Endodermal cell (in vitro differentiated cells): ENCODE measurements around the gene NLE1. TPM values are rescaled to one million over a fixed set of nuclear protein-coding genes. Genes with fewer than 3 reads are reported as not detected.

ENCODE experiments used
- DNase-seq: peaks from one replicate; pipeline ENCODE4 v3.0.0-alpha.2; 2017
- H3K27ac ChIP-seq: 2 replicates; pipeline ENCODE4 v1.5.1; 2013; ENCODE audit warnings: mild to moderate bottlenecking, low read depth, low read length, moderate library complexity
- H3K27me3 ChIP-seq: 2 replicates; pipeline ENCODE4 v1.6.1; 2013; ENCODE audit warnings: mild to moderate bottlenecking, low read length, moderate library complexity; ENCODE audit not compliant: insufficient read depth, control insufficient read depth, poor library complexity, severe bottlenecking
- H3K36me3 ChIP-seq: 2 replicates; pipeline ENCODE4 v1.7.0; 2013; ENCODE audit warnings: mild to moderate bottlenecking, low read length, moderate library complexity; ENCODE audit not compliant: control insufficient read depth, insufficient read depth
- H3K4me1 ChIP-seq: one replicate; pipeline ENCODE4 v1.7.0; 2013; ENCODE audit warnings: low read length; ENCODE audit not compliant: control insufficient read depth, insufficient read depth
- H3K4me3 ChIP-seq: 2 replicates; pipeline ENCODE4 v1.5.1; 2013; ENCODE audit warnings: mild to moderate bottlenecking, low read length, moderate library complexity
- H3K9ac ChIP-seq: 2 replicates; pipeline ENCODE4 v1.6.1; 2013; ENCODE audit warnings: mild to moderate bottlenecking, low read length, moderate library complexity; ENCODE audit not compliant: poor library complexity, severe bottlenecking; ENCODE audit errors: extremely low read depth
- H3K9me3 ChIP-seq: 2 replicates; pipeline ENCODE4 v1.6.1; 2013; ENCODE audit warnings: mild to moderate bottlenecking, low read length, moderate library complexity; ENCODE audit not compliant: control insufficient read depth
- H3K27ac Mint-ChIP-seq: 2 replicates; pipeline ENCODE4 v1.8.0; 2020; ENCODE audit warnings: mixed read lengths
- H3K27me3 Mint-ChIP-seq: 2 replicates; pipeline ENCODE4 v1.8.0; 2021; ENCODE audit warnings: mild to moderate bottlenecking, mixed read lengths; ENCODE audit not compliant: insufficient read depth
- H3K36me3 Mint-ChIP-seq: 2 replicates; pipeline ENCODE4 v1.8.0; 2020; ENCODE audit warnings: low read depth, mixed read lengths
- H3K4me1 Mint-ChIP-seq: 2 replicates; pipeline ENCODE4 v1.8.0; 2020; ENCODE audit warnings: mixed read lengths
- H3K4me3 Mint-ChIP-seq: 2 replicates; pipeline ENCODE4 v1.8.0; 2020; ENCODE audit warnings: mild to moderate bottlenecking, moderate library complexity, mixed read lengths
- H3K9me3 Mint-ChIP-seq: 2 replicates; pipeline ENCODE4 v1.8.0; 2020; ENCODE audit warnings: mild to moderate bottlenecking, mixed read lengths
- WGBS, 2 experiments: methylation state at CpG; one replicate each; pipeline versions ENCODE4 v1.1.5 to v1.1.7; 2013; ENCODE audit warnings: missing lambda C conversion rate in 2 of 2, mixed read lengths in 1 of 2; ENCODE audit not compliant: insufficient coverage in 1 of 2, insufficient read length in 1 of 2; 5-methylcytosine and 5-hydroxymethylcytosine counted together
- total RNA-seq, 2 donors: library from RNA; stranded (reverse); fragmentation: NEBNext Ultra II Directional in 1 of 2; extraction: Animal tissue kit (Norgen Biotek cat#: 25700) in 1 of 2; gene quantifications; 2 replicates in 1 of 2; 3 replicates in 1 of 2; pipeline ENCODE4 v1.2.1, GENCODE V29; 2021
- TF ChIP-seq, protein P1 (sequence below): fragments of 200-600 bp; sonication (generic); conservative IDR thresholded peaks from 2 replicates; pipeline ENCODE4 v1.5.0; 2021; ENCODE audit warnings: antibody characterized with exemption, mild to moderate bottlenecking

Gene NLE1
- total RNA-seq, 2 donors from 2014 or later = 20.7 to 26.9 TPM

DNA sequence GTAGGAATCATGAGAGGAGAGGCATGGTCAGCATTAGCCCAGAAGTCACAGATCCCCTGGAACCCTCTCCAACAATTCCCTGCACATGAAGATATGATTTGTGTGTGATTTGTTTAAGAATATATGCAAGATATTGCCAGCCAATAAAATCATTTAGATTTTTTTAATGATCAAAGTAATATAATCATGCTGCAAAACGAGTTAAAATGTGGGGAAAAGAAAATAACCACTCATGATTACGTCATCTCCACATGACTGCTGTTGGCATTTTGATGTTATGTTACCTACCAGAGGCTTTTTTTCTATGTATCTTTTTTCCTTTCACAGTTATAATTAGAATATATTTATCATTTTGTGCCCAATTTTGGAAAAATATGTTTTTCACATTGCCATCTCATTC lies 29.7 kb upstream of the NLE1 start:
- H3K9me3 Mint-ChIP-seq = no peaks in the 10 kb centered on the region
- WGBS, 2 experiments = 100% methylated on average over 2 of the region's 2 CpGs; no CpG with 5 or more reads in 1 of the 2 experiments
- no peak overlapping the region for H3K4me3 Mint-ChIP-seq
- Histone ChIP-seq H3K9me3 (no peaks in the 10 kb centered on the region), H3K36me3 (no peaks in the 10 kb centered on the region), H3K27me3 (no peaks in the 10 kb centered on the region), H3K9ac (no peak overlapping the region), H3K27ac (no peak overlapping the region), H3K4me1 (no peaks in the 10 kb centered on the region), H3K4me3 (no peak overlapping the region)
- TF ChIP-seq, protein P1, sequence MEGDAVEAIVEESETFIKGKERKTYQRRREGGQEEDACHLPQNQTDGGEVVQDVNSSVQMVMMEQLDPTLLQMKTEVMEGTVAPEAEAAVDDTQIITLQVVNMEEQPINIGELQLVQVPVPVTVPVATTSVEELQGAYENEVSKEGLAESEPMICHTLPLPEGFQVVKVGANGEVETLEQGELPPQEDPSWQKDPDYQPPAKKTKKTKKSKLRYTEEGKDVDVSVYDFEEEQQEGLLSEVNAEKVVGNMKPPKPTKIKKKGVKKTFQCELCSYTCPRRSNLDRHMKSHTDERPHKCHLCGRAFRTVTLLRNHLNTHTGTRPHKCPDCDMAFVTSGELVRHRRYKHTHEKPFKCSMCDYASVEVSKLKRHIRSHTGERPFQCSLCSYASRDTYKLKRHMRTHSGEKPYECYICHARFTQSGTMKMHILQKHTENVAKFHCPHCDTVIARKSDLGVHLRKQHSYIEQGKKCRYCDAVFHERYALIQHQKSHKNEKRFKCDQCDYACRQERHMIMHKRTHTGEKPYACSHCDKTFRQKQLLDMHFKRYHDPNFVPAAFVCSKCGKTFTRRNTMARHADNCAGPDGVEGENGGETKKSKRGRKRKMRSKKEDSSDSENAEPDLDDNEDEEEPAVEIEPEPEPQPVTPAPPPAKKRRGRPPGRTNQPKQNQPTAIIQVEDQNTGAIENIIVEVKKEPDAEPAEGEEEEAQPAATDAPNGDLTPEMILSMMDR = no peak
- H3K36me3 Mint-ChIP-seq = no peaks in the 10 kb centered on the region
- no peak for DNase-seq
- no peak overlapping the region for H3K27ac Mint-ChIP-seq
- H3K4me1 Mint-ChIP-seq = no peaks in the 10 kb centered on the region
- H3K27me3 Mint-ChIP-seq = peaks cover 7% of the 10 kb centered on the region

DNA sequence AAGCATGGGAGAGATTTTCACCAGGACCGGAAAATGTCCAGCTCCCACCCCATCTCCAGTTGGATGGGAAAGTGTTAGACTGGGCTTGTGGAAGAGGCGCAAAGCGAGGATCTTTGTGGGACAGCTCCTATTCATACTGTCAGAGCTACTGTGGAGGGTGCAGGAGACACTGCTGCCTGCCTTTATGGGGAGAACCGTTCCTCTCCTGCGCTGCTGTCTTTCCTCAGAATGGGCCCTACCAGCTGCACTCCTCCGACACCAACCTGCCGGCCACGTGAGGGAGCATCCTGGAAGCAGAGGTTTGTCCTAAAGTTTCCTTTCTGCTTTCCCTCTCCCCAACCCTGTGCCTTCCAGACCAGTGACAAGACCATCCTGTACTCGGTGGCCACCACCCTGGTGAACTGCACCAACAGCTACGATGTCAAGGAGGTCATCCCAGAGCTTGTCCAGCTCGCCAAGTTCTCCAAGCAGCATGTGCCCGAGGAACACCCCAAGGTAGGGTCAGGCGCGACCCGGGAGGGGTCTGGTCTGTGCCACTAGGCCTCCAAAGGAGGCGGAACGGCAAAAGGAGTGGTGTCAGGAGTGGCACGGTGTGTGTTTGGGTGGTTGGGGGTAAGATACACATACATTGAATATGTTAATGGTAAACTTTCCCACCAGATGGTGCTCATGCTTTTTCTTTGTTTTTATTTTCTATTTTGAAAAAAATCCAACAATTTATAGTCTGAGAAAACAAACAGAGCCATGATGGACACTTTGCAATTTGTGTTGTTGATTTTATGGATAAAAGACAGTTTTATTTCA lies 29.1 kb upstream of the NLE1 start:
- Mint-ChIP-seq H3K36me3 (no peaks in the 10 kb centered on the region), H3K4me3 (no peak overlapping the region), H3K9me3 (no peaks in the 10 kb centered on the region), H3K27ac (no peak overlapping the region), H3K4me1 (no peaks in the 10 kb centered on the region), H3K27me3 (peaks cover 7% of the 10 kb centered on the region)
- Histone ChIP-seq H3K4me3 (no peak overlapping the region), H3K9ac (no peak overlapping the region), H3K27ac (no peak overlapping the region), H3K4me1 (no peaks in the 10 kb centered on the region), H3K27me3 (no peaks in the 10 kb centered on the region), H3K9me3 (no peaks in the 10 kb centered on the region), H3K36me3 (no peaks in the 10 kb centered on the region)
- WGBS, 2 experiments = 93 to 97% methylated on average over 6 to 18 of the region's 18 CpGs
- TF ChIP-seq, protein P1 = no peak
- DNase-seq = no peak

DNA sequence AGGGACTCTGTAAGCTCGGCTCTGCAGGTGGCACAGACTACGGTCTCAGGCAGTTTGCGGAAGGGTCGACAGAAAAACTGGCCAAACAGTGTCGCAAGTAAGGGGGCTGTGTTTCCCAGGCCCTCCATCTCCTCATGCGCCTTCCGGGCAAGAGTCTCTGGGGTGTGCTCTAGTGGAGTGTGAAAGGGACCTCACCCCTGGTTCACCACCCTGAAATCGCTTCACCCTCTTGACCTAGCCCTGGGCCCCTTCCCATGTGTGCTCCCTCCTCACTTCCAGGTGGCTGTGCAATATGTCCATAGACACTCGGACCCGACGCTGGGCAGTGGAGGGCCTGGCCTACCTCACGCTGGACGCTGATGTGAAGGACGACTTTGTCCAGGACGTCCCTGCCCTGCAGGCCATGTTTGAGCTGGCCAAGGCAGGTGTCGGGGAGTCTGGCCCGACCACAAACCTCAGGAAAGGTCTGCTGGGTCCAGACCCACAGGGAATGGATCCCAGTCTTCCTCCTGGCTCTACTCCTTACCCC lies 27.8 kb upstream of the NLE1 start:
- Mint-ChIP-seq H3K4me3 (no peak overlapping the region), H3K9me3 (no peaks in the 10 kb centered on the region), H3K27ac (no peak overlapping the region), H3K36me3 (no peaks in the 10 kb centered on the region), H3K27me3 (peaks cover 4% of the 10 kb centered on the region), H3K4me1 (no peaks in the 10 kb centered on the region)
- Histone ChIP-seq H3K9ac (no peak overlapping the region), H3K4me1 (no peaks in the 10 kb centered on the region), H3K36me3 (no peaks in the 10 kb centered on the region), H3K4me3 (no peak overlapping the region), H3K27ac (no peak overlapping the region), H3K9me3 (no peaks in the 10 kb centered on the region), H3K27me3 (no peaks in the 10 kb centered on the region)
- 92 to 98% methylated on average over 12 to 17 of the region's 17 CpGs for WGBS, 2 experiments
- TF ChIP-seq, protein P1 = no peak
- no peak for DNase-seq
